Measurements from ENCODE around the gene CHAF1B. TPM values are rescaled to one million over a fixed set of nuclear protein-coding genes. Genes with fewer than 3 reads are reported as not detected.

Gene CHAF1B
- total and polyA plus RNA-seq, 2 donors (not counting 3 experiments of a cell fraction or from before 2014, with no cell fraction given), result 7.0 to 13.0 TPM

GRCh38 chr21:36415375-36415774 is 30.2 kb downstream of the CHAF1B start:
- FAIRE-seq (no peak), DNase-seq (ENCODE audit: low read depth, low spot score) (no peak)
- Histone ChIP-seq H3K9me1 (replicated peaks; ENCODE audit: control insufficient read depth, extremely low read depth, insufficient read depth, low read length) (no peaks in the 10 kb centered on the region), H3K4me1 (ENCODE audit: control insufficient read depth, extremely low read depth, insufficient read depth, low read length) (no peaks in the 10 kb centered on the region), H3K27ac (ENCODE audit: insufficient read depth, low read depth, low read length) (no peak overlapping the region), H2AFZ (ENCODE audit: low read depth, low read length) (no peak overlapping the region), H3K27me3 (ENCODE audit: control insufficient read depth in 2 of 2, insufficient read depth in 2 of 2, low read length in 2 of 2) (no peaks in the 10 kb centered on the region), H3K9me3 (replicated peaks; ENCODE audit: control insufficient read depth, insufficient read depth, low read length) (no peaks in the 10 kb centered on the region), H3K4me3 (replicated peaks in 1 of 3; ENCODE audit: insufficient read depth in 1 of 3, low read depth in 1 of 3, low read length in 3 of 3) (no peak overlapping the region), H3K36me3 (ENCODE audit: control insufficient read depth in 2 of 2, extremely low read depth in 1 of 2, insufficient read depth in 2 of 2, low read length in 2 of 2) (no peaks in the 10 kb centered on the region), H3K79me2 (ENCODE audit: control insufficient read depth, insufficient read depth, low read length) (no peaks in the 10 kb centered on the region), H4K20me1 (replicated peaks; ENCODE audit: control insufficient read depth, extremely low read depth, insufficient read depth, low read length) (no peaks in the 10 kb centered on the region), H3K9ac (replicated peaks; ENCODE audit: extremely low read depth, insufficient read depth, low read length) (no peak overlapping the region), H3K4me2 (ENCODE audit: insufficient read depth, low read length) (no peak overlapping the region)
- dilution Hi-C loops (cut with MboI; ENCODE audit: extremely low pct_ligation_motif_present, low sequenced_read_pairs) (no loop called here), intact Hi-C loops (cut with micrococcal nuclease) (no loop called here)
- TF ChIP-seq JUN (IDR thresholded peaks at IDR 0.05; ENCODE audit: borderline replicate concordance, insufficient read depth, insufficient read length, low read depth), result no peak
- no peak for TF ChIP-seq MYC (IDR thresholded peaks at IDR 0.05; ENCODE audit: low read depth, low read length)
- no peak for TF ChIP-seq MAX (IDR thresholded peaks at IDR 0.05; ENCODE audit: insufficient read depth, insufficient read length)
- TF ChIP-seq GATA2 (IDR thresholded peaks at IDR 0.05; ENCODE audit: insufficient read depth, insufficient read length, low read depth, low read length), result no peak
- TF ChIP-seq POLR2A (IDR thresholded peaks at IDR 0.05; ENCODE audit: low read depth, low read length), result no peak
- TF ChIP-seq CTCF (IDR thresholded peaks at IDR 0.05; ENCODE audit: extremely low read depth in 1 of 2, insufficient read depth in 1 of 2, low read depth in 1 of 2, low read length in 2 of 2), result no peak
- no peak for TF ChIP-seq POLR2AphosphoS5 (IDR thresholded peaks at IDR 0.05; ENCODE audit: insufficient read depth, low read depth, low read length)
- TF ChIP-seq EZH2 (IDR thresholded peaks at IDR 0.05; ENCODE audit: borderline replicate concordance, low read depth, low read length, severe bottlenecking), result no peak
- no peak for TF ChIP-seq FOS (IDR thresholded peaks at IDR 0.05; ENCODE audit: borderline replicate concordance, insufficient read depth, low read length)
- BruUV-seq (replicated peaks), result no TSS peak
- ChIA-PET CTCF (interaction anchor here (1.6 kb wide), 1 partner anchor 13 kb away, joined by 3 read pairs; no protein-coding TSS in a partner anchor), POLR2A (no interaction called here)
